SU-DHL-6 (cell line): Measurements from ENCODE around the gene ANTXR2.

Experiments
- EZH2phosphoT487 ChIP-seq: fragments of 200-600 bp; sonication (generic), shearing (Covaris generic); conservative IDR thresholded peaks from 2 replicates; pipeline ENCODE4 v1.6.1; 2018; ENCODE audit warnings: mild to moderate bottlenecking, antibody characterized with exemption, low read length, moderate library complexity, mixed read lengths
- TF ChIP-seq, protein P1 (sequence below): fragments of 200-600 bp; sonication (generic); IDR thresholded peaks from one replicate; pipeline ENCODE4 v1.5.1; 2017; ENCODE audit warnings: antibody characterized with exemption, mild to moderate bottlenecking, low read length, moderate library complexity; ENCODE audit not compliant: insufficient read depth, poor library complexity, severe bottlenecking

DNA sequence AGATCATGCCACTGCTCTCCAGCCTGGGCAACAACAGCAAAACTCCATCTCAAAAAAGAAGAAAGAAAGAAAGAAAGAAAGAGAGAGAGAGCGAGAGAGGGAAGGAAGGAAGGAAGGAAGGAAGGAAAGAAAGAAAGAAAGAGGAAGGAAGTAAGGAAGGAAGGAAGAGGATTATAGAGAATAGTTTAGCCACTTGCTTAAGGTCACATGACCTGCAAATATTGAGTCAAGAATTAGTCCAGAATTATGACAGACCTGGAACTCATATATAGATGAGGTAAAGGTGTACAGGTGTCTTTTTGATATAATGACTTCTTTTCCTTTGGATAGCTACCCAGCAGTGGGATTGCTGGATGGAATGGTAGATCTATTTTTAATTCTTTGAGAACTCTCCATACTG, 25.6 kb upstream of the ANTXR2 start:
- TF ChIP-seq, protein P1, sequence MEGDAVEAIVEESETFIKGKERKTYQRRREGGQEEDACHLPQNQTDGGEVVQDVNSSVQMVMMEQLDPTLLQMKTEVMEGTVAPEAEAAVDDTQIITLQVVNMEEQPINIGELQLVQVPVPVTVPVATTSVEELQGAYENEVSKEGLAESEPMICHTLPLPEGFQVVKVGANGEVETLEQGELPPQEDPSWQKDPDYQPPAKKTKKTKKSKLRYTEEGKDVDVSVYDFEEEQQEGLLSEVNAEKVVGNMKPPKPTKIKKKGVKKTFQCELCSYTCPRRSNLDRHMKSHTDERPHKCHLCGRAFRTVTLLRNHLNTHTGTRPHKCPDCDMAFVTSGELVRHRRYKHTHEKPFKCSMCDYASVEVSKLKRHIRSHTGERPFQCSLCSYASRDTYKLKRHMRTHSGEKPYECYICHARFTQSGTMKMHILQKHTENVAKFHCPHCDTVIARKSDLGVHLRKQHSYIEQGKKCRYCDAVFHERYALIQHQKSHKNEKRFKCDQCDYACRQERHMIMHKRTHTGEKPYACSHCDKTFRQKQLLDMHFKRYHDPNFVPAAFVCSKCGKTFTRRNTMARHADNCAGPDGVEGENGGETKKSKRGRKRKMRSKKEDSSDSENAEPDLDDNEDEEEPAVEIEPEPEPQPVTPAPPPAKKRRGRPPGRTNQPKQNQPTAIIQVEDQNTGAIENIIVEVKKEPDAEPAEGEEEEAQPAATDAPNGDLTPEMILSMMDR = no peak
- no peak for TF ChIP-seq EZH2phosphoT487
